Measurements from ENCODE around the gene SPANXN2.
"Not testable (repeated sequence)": the region's sequence is repeated elsewhere in the genome, so short reads cannot be mapped to it uniquely, and the experiment has no call there.

SPANXN2 gene, protein sequence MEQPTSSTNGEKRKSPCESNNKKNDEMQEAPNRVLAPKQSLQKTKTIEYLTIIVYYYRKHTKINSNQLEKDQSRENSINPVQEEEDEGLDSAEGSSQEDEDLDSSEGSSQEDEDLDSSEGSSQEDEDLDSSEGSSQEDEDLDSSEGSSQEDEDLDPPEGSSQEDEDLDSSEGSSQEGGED

DNA sequence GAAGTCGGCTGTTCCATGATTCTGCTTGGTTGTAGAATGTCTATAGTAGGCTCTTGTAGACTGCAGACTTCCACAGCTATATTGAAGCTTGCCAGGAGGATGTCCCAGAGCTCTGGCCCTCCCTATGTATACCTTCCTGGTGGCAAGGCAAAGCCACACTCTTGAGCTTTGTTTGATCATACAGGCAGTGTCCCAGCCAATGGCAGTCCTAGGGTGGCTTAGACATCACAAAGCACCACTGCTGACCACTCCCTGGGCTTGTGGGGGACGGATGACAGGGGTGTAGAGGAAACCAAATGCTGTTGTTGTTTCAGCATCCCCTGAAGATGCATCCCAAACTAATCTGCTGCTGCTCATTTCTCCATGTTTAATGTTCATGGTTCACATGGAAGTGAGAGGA is at the start of gene SPANXN2:
TSS of gene SPANXN2 (minus strand) at position 101 of the 400 bp plus-strand sequence. CDS start at position 17, 84 bp downstream.
- not testable (repeated sequence) for DNase-seq

DNA sequence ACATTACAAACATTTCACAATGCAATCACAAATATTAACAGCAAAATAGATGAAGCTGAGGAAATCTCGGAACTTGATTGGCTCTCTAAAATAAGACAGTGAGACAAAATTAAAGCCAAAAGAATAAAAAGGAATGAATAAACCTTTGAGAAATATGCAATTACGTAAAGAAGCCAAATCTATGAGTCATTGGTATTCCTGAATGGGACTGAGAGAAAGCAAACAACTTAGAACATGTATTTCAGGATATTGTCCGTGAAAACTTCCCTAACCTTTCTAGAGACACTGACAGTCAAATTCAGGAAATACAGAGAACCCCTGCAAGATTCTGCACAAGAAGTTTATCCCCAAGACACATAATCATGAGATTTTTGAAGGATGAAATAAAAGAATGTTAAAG is 48.4 kb upstream of the SPANXN2 start:
- no peak for DNase-seq

DNA sequence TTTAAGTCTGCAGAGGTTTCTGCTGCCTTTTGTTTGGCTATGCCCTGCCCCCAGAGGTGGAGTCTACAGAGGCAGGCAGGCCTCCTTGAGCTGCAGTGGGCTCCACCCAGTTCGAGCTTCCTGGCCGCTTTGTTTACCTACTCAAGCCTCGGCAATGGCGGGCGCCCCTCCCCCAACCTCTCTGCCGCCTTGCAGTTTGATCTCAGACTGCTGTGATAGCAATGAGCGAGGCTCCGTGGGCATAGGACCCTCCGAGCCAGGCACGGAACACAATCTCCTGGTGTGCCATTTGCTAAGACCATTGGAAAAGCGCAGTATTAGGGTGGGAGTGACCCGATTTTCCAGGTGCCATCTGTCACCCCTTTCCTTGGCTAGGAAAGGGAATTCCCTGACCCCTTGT is 47.2 kb upstream of the SPANXN2 start:
- DNase-seq = not testable (repeated sequence)

DNA sequence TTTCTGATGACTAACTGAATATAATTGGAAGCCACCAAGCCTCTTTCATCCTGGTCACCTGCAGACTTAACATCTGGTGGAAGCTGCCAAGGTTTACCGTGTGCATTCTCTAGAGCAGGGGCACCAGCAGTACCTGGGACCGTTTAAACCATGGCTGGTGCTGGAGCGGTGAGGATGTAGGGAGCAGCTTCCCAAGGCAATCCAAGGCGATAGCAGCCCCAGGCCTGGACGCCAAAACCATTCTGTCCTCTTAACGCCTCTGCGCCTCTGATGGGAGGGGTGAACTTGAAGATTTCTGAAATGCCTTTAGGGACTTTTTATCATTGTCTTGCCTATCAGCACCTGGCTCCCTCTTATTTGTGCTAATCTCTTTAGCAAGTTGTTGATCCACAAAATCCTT is 37.3 kb upstream of the SPANXN2 start:
- DNase-seq = no peak

DNA sequence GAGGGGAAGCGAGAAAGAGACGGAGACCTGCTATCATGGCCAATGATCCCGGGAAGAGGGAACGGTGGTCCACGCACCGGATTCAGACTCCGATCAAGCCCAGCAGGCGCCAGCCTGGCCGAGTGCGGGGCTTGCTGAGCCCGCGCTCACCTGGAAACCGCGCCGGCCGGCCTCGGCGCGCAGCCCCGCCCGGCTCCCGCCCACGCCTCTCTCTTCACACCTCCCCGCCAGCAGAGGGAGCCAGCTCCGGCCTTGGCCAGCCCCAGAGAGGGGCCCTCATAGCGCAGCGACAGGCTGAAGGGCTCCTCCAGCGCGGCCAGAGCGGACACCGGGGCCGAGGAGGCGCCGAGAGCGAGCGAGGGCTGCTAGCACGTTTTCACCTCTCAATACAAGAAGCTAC is 36.8 kb upstream of the SPANXN2 start:
- no peak for DNase-seq

DNA sequence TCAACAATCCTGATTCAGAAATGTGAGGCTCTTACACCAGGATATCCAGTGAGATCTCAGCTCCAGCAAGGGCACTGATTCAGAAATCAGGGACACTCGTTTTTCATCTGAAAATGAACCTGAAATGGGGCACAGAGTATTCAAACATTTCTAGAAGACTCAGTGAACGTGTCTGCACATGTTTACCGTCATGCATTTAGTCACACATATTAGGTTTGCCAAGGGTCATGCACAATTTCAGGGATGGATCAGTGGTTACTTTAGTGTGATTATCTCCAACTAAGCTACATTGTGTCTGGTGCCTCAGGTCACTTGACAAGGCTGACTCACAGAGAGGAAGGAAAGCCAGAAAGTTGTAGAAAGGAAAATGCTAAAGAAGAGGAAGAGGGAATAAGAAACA is 33.6 kb upstream of the SPANXN2 start:
- DNase-seq = no peak

DNA sequence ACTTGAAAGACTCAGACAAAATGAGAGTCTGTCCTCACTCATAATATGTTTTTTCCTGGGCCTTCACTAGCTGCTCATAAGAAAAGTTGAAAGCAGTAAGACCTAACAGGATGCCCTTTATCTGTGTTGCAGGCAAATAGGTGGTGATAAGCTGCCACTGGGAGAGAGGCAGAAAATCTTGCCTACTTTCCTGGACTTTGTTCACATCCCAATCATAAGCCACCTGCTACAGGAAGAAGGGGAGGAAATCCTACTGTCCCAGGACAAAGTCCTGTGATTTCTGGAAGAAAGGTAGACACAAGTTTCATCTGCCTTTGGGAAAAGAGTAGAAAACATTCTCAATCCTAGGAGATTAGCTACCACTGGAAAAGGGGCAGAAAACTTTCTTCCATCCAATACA is 13.3 kb upstream of the SPANXN2 start:
- no peak for DNase-seq

DNA sequence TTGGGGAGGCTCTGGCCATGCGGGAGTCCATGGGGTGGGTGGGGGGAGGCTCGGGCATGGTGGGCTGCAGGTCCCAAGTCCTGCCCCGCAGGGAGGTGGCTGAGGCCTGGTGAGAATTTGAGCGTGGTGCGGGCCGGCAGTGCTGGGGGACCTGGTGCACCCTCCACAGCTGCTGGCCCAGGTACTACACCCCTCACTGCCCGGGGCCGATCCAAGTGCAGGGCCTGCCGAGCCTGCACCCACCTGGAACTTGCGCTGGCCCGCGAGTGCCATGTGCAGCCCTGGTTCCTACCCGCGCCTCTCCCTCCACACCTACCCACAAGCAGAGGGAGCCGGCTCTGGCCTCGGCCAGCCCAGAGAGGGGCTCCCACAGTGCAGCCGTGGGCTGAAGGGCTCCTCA is 5.7 kb upstream of the SPANXN2 start:
- no peak for DNase-seq

DNA sequence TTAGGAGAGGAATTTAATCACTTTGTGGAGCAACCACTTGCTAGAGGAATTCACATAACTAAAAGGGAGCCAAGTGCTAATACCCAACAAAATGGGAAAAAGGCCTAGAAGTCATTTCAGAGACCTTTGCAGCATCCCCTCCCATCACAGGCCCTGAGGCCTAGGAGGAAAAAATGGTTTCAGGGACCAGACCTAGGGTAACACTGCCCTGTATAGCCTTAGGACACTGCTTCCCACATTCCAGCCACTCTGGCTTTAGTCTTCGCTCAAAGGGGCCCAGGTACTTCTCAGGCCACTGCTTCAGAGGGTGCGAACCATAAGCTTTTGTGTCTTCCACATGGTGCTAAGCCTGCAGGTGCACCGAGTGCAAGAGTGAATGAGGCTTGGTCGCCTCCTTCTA is 19.1 kb downstream of the SPANXN2 start:
- DNase-seq = no peak

DNA sequence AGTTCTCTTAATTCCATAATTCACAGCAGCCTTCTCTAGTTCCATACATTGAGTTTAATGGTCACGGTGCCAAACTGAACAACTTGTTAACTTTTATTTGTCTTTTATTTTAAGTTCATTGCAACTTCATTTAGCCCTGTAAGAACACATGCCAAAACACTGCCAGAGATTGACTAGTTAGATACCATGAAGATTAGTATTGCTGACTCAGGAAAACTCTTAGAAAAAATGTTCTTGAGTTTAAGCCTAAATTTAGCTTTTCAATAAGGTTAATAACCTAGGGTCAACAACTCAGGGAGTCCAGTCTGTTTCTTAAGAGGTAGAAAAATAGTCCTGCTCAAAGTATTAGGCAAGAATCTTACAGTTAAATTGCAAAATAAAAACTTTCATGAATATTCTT is 25.7 kb downstream of the SPANXN2 start:
- DNase-seq = no peak

DNA sequence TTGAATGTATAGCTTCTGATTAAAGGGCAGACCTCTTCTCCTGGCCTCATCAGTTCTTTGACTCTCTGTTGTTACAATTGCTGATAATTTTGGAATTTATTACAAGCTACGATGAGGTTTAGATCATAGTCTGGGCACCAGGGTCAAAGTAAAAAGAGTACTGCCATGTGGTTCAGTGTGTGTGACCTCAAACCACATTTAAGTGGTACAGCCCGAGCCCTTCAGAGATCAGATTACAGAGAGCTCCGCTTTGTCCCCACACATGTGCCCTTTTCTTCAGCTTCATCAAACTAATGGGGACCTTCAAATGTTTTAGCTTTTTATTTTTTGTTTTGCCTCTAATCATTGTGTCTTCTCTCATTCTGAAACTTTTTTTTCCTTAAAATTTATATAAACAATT is 37.1 kb downstream of the SPANXN2 start:
- DNase-seq = no peak

DNA sequence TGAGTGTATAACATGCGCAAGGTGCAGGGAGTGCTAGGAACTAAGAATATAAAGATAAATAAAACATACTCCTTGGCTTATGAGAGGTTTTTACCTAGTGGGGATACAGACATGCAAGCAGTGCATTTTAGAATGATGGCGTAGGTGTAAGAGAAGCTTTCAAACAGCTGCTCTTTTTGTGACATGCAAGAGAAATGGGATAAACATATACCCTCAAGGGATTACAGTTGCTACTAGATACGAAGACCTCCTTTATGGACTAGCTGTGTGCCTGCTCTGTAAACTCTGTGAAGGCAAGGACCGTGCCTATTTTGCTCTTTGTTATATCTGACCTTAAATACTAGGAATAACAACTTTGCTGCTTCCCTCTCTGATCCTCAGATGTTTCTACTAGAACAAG is 45.6 kb downstream of the SPANXN2 start:
- DNase-seq = no peak

DNA sequence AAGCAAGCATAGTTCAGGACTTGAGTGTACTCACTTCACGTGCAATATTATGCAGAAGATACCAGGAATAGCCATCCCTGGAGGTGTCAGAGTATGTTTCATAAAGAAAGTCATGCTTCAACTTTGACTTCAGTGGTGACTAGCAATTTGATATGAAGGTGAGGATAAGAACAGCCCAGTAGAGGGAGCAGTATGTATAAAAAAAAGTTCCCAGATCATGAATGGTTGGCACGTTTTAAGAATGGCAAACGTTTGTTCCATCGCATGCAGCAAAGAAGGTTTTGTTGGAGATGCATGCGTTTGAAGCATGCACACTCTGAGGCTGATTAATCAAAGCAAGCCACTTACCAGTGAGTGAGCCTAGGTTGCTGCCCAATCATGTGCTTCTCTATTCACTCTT is 51.2 kb downstream of the SPANXN2 start:
- DNase-seq = no peak

DNA sequence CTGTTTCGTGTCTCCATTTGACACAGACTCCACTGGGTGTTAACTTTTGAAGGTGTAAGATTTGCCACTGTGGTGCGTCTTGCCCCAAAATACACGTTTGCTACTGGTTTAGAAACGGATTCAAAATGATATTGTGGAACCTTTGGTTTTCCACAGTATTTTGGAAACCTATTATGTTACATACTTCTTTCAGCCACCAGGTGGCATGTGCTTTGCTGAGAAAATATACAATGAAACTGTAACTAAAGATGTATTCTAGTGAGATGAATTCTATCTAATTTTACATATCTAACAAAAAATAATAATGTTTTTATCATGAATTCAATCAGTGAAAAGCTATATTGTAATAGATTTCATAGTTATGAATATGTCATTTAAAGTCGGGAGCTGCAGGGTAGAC is 56.2 kb downstream of the SPANXN2 start:
- DNase-seq = no peak

DNA sequence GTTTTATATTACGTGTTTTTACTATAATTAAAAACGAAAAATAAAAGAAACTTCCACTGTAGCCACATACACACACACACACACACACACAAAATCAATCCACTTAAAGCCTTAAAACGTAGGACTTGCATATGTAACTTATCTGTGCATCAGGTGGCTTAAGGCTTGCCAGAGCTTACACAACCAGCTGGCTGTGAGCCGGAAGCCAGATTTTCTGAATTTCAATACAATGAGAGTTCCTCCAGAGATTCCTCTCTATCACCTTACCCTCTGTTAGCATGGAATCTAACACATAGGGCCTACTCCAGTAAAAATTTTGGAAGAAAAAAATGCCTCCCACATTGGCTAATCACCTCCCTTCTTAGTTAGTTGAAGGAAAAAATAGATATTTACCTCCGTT is 56.8 kb downstream of the SPANXN2 start:
- DNase-seq = no peak
